DOHH2 (cell line): ENCODE measurements around the gene MICA.
"Not testable (repeated sequence)": the region's sequence is repeated elsewhere in the genome, so short reads cannot be mapped to it uniquely, and the experiment has no call there.

Experiments
- H3F3A ChIP-seq: fragments of 200-600 bp; sonication (generic), shearing (Covaris generic); 2 replicates; pipeline ENCODE4 v1.6.0; 2016; ENCODE audit warnings: antibody characterized with exemption, mild to moderate bottlenecking; ENCODE audit not compliant: control insufficient read depth, insufficient read depth
- H3K27ac ChIP-seq: fragments of 200-600 bp; sonication (generic); 2 replicates; pipeline ENCODE4 v1.5.1; 2014; ENCODE audit warnings: low read depth, mild to moderate bottlenecking, low read length, moderate library complexity
- H3K27me3 ChIP-seq: fragments of 200-600 bp; sonication (generic); 2 replicates; pipeline ENCODE4 v1.6.1; 2014; ENCODE audit warnings: mild to moderate bottlenecking, low read length, mixed read lengths; ENCODE audit not compliant: control insufficient read depth
- H3K36me3 ChIP-seq: fragments of 200-600 bp; sonication (generic); 2 replicates; pipeline ENCODE4 v1.6.1; 2014; ENCODE audit warnings: mild to moderate bottlenecking, low read length, moderate library complexity, mixed read lengths; ENCODE audit not compliant: control insufficient read depth
- H3K4me1 ChIP-seq: fragments of 200-600 bp; sonication (generic); 2 replicates; pipeline ENCODE4 v1.6.1; 2014; ENCODE audit warnings: mild to moderate bottlenecking, low read length, mixed read lengths; ENCODE audit not compliant: control insufficient read depth
- H3K4me2 ChIP-seq: fragments of 200-600 bp; sonication (generic); 2 replicates; pipeline ENCODE4 v1.6.0; 2014; ENCODE audit warnings: mild to moderate bottlenecking, low read length, moderate library complexity
- H3K4me3 ChIP-seq: fragments of 200-600 bp; sonication (generic); 2 replicates; pipeline ENCODE4 v1.5.1; 2014; ENCODE audit warnings: mild to moderate bottlenecking, low read length, mixed read lengths
- H3K79me2 ChIP-seq: fragments of 200-600 bp; sonication (generic); 2 replicates; pipeline ENCODE4 v1.6.1; 2014; ENCODE audit warnings: mild to moderate bottlenecking, low read length, mixed read lengths; ENCODE audit not compliant: control insufficient read depth
- H3K9me2 ChIP-seq: fragments of 200-600 bp; sonication (generic); replicated peaks from 2 replicates; pipeline ENCODE4 v1.6.1; 2014; ENCODE audit warnings: mild to moderate bottlenecking, low read length, mixed read lengths; ENCODE audit not compliant: control insufficient read depth
- H3K9me3 ChIP-seq: fragments of 200-600 bp; sonication (generic); 2 replicates; pipeline ENCODE4 v1.6.1; 2014; ENCODE audit warnings: antibody characterized with exemption, low read length, mixed read lengths; ENCODE audit not compliant: control insufficient read depth, insufficient read depth
- H4K20me1 ChIP-seq: fragments of 200-600 bp; sonication (generic); 2 replicates; pipeline ENCODE4 v1.6.0; 2014; ENCODE audit warnings: low read depth, mild to moderate bottlenecking, antibody characterized with exemption, low read length, moderate library complexity; ENCODE audit not compliant: control insufficient read depth, insufficient read depth
- CTCF ChIP-seq: fragments of 200-600 bp; sonication (generic); IDR thresholded peaks from one replicate; pipeline ENCODE4 v1.5.1; 2014; ENCODE audit warnings: antibody characterized with exemption, mild to moderate bottlenecking, low read depth, low read length; ENCODE audit not compliant: poor library complexity, severe bottlenecking
- EZH2phosphoT487 ChIP-seq: fragments of 200-600 bp; sonication (generic); IDR thresholded peaks from 2 replicates; pipeline ENCODE4 v1.6.1; 2017; ENCODE audit warnings: borderline replicate concordance, mild to moderate bottlenecking, antibody characterized with exemption, low read length, moderate library complexity, mixed read lengths

MICA gene

DNA sequence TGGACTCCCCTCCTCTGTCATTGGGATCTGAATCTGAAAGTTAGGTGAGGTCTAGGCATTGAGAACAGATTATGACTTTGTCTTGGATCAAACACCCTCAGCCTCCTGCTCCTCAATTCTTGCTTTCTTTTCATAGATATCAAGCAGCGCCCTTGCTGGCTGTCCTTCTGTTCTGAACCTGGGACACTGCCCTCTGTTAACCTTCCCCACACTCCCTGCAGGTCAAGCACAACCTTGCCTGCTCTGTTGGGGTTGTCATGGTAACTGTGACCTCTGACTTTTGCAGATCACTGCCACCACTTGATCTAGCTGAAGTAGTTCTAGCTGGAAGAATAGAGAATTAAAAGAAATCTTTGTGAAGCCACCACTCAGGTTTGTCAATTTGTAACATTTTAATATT is 16.4 kb upstream of the MICA start:
- no peaks in the 10 kb centered on the region for H4K20me1 ChIP-seq
- H3K4me3 ChIP-seq = no peak overlapping the region
- no peaks in the 10 kb centered on the region for H3K79me2 ChIP-seq
- H3K36me3 ChIP-seq = no peaks in the 10 kb centered on the region
- H3K27me3 ChIP-seq = 0 out of 2 replicates have a peak, but pooled peaks cover 3% of the 10 kb centered on the region
- no peaks in the 10 kb centered on the region for H3K9me3 ChIP-seq
- H3K4me1 ChIP-seq = peaks cover 11% of the 10 kb centered on the region
- H3K4me2 ChIP-seq = no peak overlapping the region
- H3K27ac ChIP-seq = no peak overlapping the region
- TF ChIP-seq EZH2phosphoT487 (no peak), CTCF (no peak)
- no peaks in the 10 kb centered on the region for H3K9me2 ChIP-seq
- H3F3A ChIP-seq = no peaks in the 10 kb centered on the region

DNA sequence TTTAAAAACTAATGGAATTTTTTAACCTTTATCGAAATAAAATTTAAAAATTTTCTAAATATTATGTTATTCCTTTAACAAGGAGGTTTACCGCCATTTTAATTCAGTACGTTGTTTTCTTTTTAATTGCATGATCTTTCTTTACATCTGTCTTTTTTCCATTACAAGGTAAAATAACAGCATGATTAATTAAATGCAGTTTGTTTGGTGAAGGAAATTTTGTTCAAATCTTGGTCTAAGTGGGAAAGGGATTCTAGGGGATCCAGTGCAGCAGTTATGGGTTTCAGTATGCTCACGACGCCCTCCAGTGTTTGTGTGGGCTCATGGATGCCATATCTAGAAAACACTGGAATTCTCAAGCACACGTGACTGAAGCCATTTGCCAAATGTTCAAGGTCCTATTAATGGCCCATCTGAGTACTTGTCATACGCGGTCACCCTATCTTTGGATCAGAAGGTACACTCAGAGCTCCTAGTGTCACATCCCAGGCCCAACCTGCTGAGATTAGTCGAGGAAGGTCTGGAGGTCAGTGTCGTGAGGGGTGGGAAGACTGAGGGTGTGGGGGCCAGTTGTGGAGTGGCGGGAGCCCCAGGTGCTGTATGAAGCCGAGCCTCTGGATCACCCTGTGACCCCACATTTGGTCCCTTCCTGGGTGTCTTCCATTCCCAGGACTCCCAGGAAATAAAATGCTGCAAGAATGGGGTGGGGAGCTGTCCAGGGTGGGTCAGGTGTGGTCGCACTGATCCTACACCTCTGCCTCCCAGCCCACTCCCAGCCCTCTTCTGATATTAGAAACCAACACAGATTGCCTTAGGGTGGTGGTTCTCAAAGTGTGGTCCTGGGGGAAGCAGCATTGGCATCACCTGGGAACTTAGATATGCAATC is 14.2 kb upstream of the MICA start:
- not testable (repeated sequence) for H3K4me3 ChIP-seq, H3K27me3 ChIP-seq, H3K27ac ChIP-seq, H3K9me2 ChIP-seq, H4K20me1 ChIP-seq, H3K79me2 ChIP-seq, H3K9me3 ChIP-seq, H3K4me2 ChIP-seq, H3K36me3 ChIP-seq, H3F3A ChIP-seq
- peaks cover 11% of the 10 kb centered on the region for H3K4me1 ChIP-seq

GRCh38 chr6:31389802-31390132 is 13.6 kb upstream of the MICA start:
- not testable (repeated sequence) for H3K4me3 ChIP-seq, H3K27ac ChIP-seq, H4K20me1 ChIP-seq, H3K9me3 ChIP-seq, H3K36me3 ChIP-seq, H3K4me2 ChIP-seq, H3F3A ChIP-seq, H3K9me2 ChIP-seq, H3K27me3 ChIP-seq, H3K79me2 ChIP-seq
- peaks cover 11% of the 10 kb centered on the region for H3K4me1 ChIP-seq

DNA sequence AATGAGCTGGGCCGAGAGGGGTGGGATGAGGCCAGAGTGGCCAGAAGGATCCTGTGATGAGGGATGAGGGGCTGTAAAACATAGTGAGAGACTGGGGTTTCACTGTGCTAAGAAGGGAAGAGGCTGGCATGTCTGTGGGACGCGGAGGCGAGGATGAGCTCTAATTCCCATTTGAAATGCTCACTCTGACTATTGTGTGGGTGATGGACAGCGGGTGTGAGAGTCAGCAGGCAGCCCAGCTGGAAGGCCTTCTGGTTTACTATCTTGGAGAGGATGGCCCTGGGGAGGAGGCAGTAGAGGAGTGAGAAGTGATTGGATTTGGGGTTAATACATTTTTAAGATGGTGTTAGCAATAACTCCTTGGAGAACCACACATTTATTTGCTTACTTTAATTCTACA is 9.5 kb upstream of the MICA start:
- Histone ChIP-seq H3K27me3 (no peaks in the 10 kb centered on the region), H3K9me2 (no peaks in the 10 kb centered on the region), H3K9me3 (no peaks in the 10 kb centered on the region), H4K20me1 (no peaks in the 10 kb centered on the region), H3F3A (peaks cover 5% of the 10 kb centered on the region), H3K27ac (no peak overlapping the region), H3K36me3 (no peaks in the 10 kb centered on the region; the same call in 1 of the 2 replicates), H3K4me3 (no peak overlapping the region), H3K4me2 (no peak overlapping the region), H3K4me1 (peaks cover 34% of the 10 kb centered on the region), H3K79me2 (peaks cover 18% of the 10 kb centered on the region)
- TF ChIP-seq CTCF = no peak
- no peak for TF ChIP-seq EZH2phosphoT487
